ENCODE data around the gene INSRR.
A peak's percentile ranks its signal among the peaks of the same experiment; 100 is the strongest.

INSRR gene

GRCh38 chr1:156848461-156849150, 10.3 kb downstream of the INSRR start:
- ChIA-PET POLR2A (interaction anchor here (0.9 kb wide), 1 partner anchor 31 kb away, joined by 3 read pairs; no protein-coding TSS in a partner anchor), CTCF (interaction anchor here (0.6 to 7.3 kb wide), 8 partner anchors 10 to 122 kb away, joined by 3 to 72 read pairs (median 4); partner anchors contain the start of genes INSRR and NTRK1)
- H3K9me3 ChIP-seq (ENCODE audit: control extremely low read depth in 1 of 5, control insufficient read depth in 4 of 5, insufficient read depth in 2 of 5, low read depth in 1 of 5, low read length in 4 of 5) = no peaks in the 10 kb centered on the region
- H3K27me3 ChIP-seq (replicated peaks in 2 of 5; ENCODE audit: control insufficient read depth in 4 of 5, insufficient read depth in 5 of 5, low read length in 4 of 5) = peaks cover 0 to 73% (median 39%) of the 10 kb centered on the region in 5 experiments
- no peak overlapping the region for H3K27ac ChIP-seq (ENCODE audit: insufficient read depth in 1 of 2, low read depth in 1 of 2, low read length in 2 of 2, poor library complexity in 1 of 2, severe bottlenecking in 2 of 2)
- peaks cover 0 to 20% (median 15%) of the 10 kb centered on the region in 4 experiments for H3K4me1 ChIP-seq (ENCODE audit: control extremely low read depth in 1 of 4, control insufficient read depth in 4 of 4, insufficient read depth in 4 of 4, low read length in 3 of 4)
- peak overlapping the region in 1 of 7 experiments; percentile 16 for H3K4me3 ChIP-seq (ENCODE audit: control insufficient read depth in 1 of 7, extremely low read depth in 1 of 7, insufficient read depth in 4 of 7, low read depth in 2 of 7, low read length in 6 of 7)
- 9% methylated on average over 31 of the region's 36 CpGs for WGBS (ENCODE audit: insufficient coverage)
- H3K36me3 ChIP-seq (ENCODE audit: control insufficient read depth in 4 of 4, insufficient read depth in 4 of 4, low read length in 3 of 4) = no peaks in the 10 kb centered on the region
- DNase-seq = peak in 2 of 3 donors; percentile 42 to 48

- no peaks in the 10 kb centered on the region for H3K36me3 ChIP-seq (ENCODE audit: control insufficient read depth in 4 of 4, insufficient read depth in 4 of 4, low read length in 3 of 4)
- CTCF ChIA-PET = interaction anchor here (0.6 to 7.3 kb wide), 9 partner anchors 10 to 74 kb away, joined by 3 to 72 read pairs (median 3); partner anchors contain the start of genes INSRR and NTRK1
- H3K4me1 ChIP-seq (ENCODE audit: control extremely low read depth in 1 of 4, control insufficient read depth in 4 of 4, insufficient read depth in 4 of 4, low read length in 3 of 4) = peaks cover 0 to 20% (median 15%) of the 10 kb centered on the region in 4 experiments
- H3K27me3 ChIP-seq (replicated peaks in 2 of 5; ENCODE audit: control insufficient read depth in 4 of 5, insufficient read depth in 5 of 5, low read length in 4 of 5) = peaks cover 0 to 81% (median 44%) of the 10 kb centered on the region in 5 experiments
- 75% methylated on average over 6 of the region's 7 CpGs for WGBS (ENCODE audit: insufficient coverage)
- H3K9me3 ChIP-seq (ENCODE audit: control extremely low read depth in 1 of 5, control insufficient read depth in 4 of 5, insufficient read depth in 2 of 5, low read depth in 1 of 5, low read length in 4 of 5) = no peaks in the 10 kb centered on the region
- no peak for DNase-seq
- POLR2A ChIA-PET = interaction anchor here (0.9 kb wide), 1 partner anchor 31 kb away, joined by 3 read pairs; no protein-coding TSS in a partner anchor
- H3K27ac ChIP-seq (ENCODE audit: insufficient read depth in 1 of 2, low read depth in 1 of 2, low read length in 2 of 2, poor library complexity in 1 of 2, severe bottlenecking in 2 of 2) = no peak overlapping the region
- no peak overlapping the region for H3K4me3 ChIP-seq (ENCODE audit: control insufficient read depth in 1 of 7, extremely low read depth in 1 of 7, insufficient read depth in 4 of 7, low read depth in 2 of 7, low read length in 6 of 7)
Measured at GRCh38 chr1:156847591-156848460, 11.1 kb downstream of the INSRR start.

- H3K27ac ChIP-seq (ENCODE audit: insufficient read depth in 1 of 2, low read depth in 1 of 2, low read length in 2 of 2, poor library complexity in 1 of 2, severe bottlenecking in 2 of 2) = no peak overlapping the region
- ChIA-PET POLR2A (no interaction called here), CTCF (interaction anchor here (0.8 to 7.3 kb wide), 5 partner anchors 9 to 103 kb away, joined by 3 to 72 read pairs (median 4); partner anchors contain the start of genes INSRR and NTRK1)
- DNase-seq = no peak
- peaks cover 0 to 20% (median 15%) of the 10 kb centered on the region in 4 experiments for H3K4me1 ChIP-seq (ENCODE audit: control extremely low read depth in 1 of 4, control insufficient read depth in 4 of 4, insufficient read depth in 4 of 4, low read length in 3 of 4)
- no peaks in the 10 kb centered on the region for H3K9me3 ChIP-seq (ENCODE audit: control extremely low read depth in 1 of 5, control insufficient read depth in 4 of 5, insufficient read depth in 2 of 5, low read depth in 1 of 5, low read length in 4 of 5)
- 100% methylated on average over 2 of the region's 5 CpGs for WGBS (ENCODE audit: insufficient coverage)
- no peaks in the 10 kb centered on the region for H3K36me3 ChIP-seq (ENCODE audit: control insufficient read depth in 4 of 4, insufficient read depth in 4 of 4, low read length in 3 of 4)
- no peak overlapping the region for H3K4me3 ChIP-seq (ENCODE audit: control insufficient read depth in 1 of 7, extremely low read depth in 1 of 7, insufficient read depth in 4 of 7, low read depth in 2 of 7, low read length in 6 of 7)
- peaks cover 0 to 91% (median 44%) of the 10 kb centered on the region in 5 experiments for H3K27me3 ChIP-seq (replicated peaks in 2 of 5; ENCODE audit: control insufficient read depth in 4 of 5, insufficient read depth in 5 of 5, low read length in 4 of 5)
Measured at GRCh38 chr1:156846643-156847042, 12.3 kb downstream of the INSRR start.

GRCh38 chr1:156845953-156846545, 12.9 kb downstream of the INSRR start:
- POLR2A ChIA-PET = interaction anchor here (1.0 kb wide), 1 partner anchor 14 kb away, joined by 3 read pairs; no protein-coding TSS in a partner anchor

GRCh38 chr1:156845055-156845952, 13.6 kb downstream of the INSRR start:
- DNase-seq = peak; percentile 52 to 76 (median 74)
- 8% methylated on average over 43 of the region's 69 CpGs for WGBS (ENCODE audit: insufficient coverage)
- H3K27me3 ChIP-seq (replicated peaks in 2 of 5; ENCODE audit: control insufficient read depth in 4 of 5, insufficient read depth in 5 of 5, low read length in 4 of 5) = peaks cover 0 to 97% (median 44%) of the 10 kb centered on the region in 5 experiments
- H3K4me1 ChIP-seq (ENCODE audit: control extremely low read depth in 1 of 4, control insufficient read depth in 4 of 4, insufficient read depth in 4 of 4, low read length in 3 of 4) = peaks cover 0 to 20% (median 15%) of the 10 kb centered on the region in 4 experiments
- ChIA-PET CTCF (interaction anchor here (2.4 to 7.3 kb wide), 2 partner anchors 14 to 45 kb away, joined by 7 to 72 read pairs; partner anchors contain the start of genes INSRR and NTRK1), POLR2A (interaction anchor here (1.0 kb wide), 1 partner anchor 15 kb away, joined by 3 read pairs; no protein-coding TSS in a partner anchor)
- H3K4me3 ChIP-seq (ENCODE audit: control insufficient read depth in 1 of 7, extremely low read depth in 1 of 7, insufficient read depth in 4 of 7, low read depth in 2 of 7, low read length in 6 of 7) = peak overlapping the region in 3 of 7 experiments; percentile 43 to 61 (median 45)
- no peaks in the 10 kb centered on the region for H3K9me3 ChIP-seq (ENCODE audit: control extremely low read depth in 1 of 5, control insufficient read depth in 4 of 5, insufficient read depth in 2 of 5, low read depth in 1 of 5, low read length in 4 of 5)
- H3K36me3 ChIP-seq (ENCODE audit: control insufficient read depth in 4 of 4, insufficient read depth in 4 of 4, low read length in 3 of 4) = no peaks in the 10 kb centered on the region
- H3K27ac ChIP-seq (ENCODE audit: insufficient read depth in 1 of 2, low read depth in 1 of 2, low read length in 2 of 2, poor library complexity in 1 of 2, severe bottlenecking in 2 of 2) = no peak overlapping the region

More at GRCh38 chr1:156845953-156846545, 12.9 kb downstream of the INSRR start:
- DNase-seq = no peak
- peaks cover 0 to 91% (median 44%) of the 10 kb centered on the region in 5 experiments for H3K27me3 ChIP-seq (replicated peaks in 2 of 5; ENCODE audit: control insufficient read depth in 4 of 5, insufficient read depth in 5 of 5, low read length in 4 of 5)
- no peaks in the 10 kb centered on the region for H3K9me3 ChIP-seq (ENCODE audit: control extremely low read depth in 1 of 5, control insufficient read depth in 4 of 5, insufficient read depth in 2 of 5, low read depth in 1 of 5, low read length in 4 of 5)
- H3K4me1 ChIP-seq (ENCODE audit: control extremely low read depth in 1 of 4, control insufficient read depth in 4 of 4, insufficient read depth in 4 of 4, low read length in 3 of 4) = peaks cover 0 to 20% (median 15%) of the 10 kb centered on the region in 4 experiments
- no peak overlapping the region for H3K4me3 ChIP-seq (ENCODE audit: control insufficient read depth in 1 of 7, extremely low read depth in 1 of 7, insufficient read depth in 4 of 7, low read depth in 2 of 7, low read length in 6 of 7)
- WGBS (ENCODE audit: insufficient coverage) = 72% methylated on average over 8 of the region's 18 CpGs
- CTCF ChIA-PET = interaction anchor here (1.2 to 7.3 kb wide), 3 partner anchors 9 to 103 kb away, joined by 3 to 72 read pairs (median 41); partner anchors contain the start of genes INSRR and NTRK1
- H3K36me3 ChIP-seq (ENCODE audit: control insufficient read depth in 4 of 4, insufficient read depth in 4 of 4, low read length in 3 of 4) = no peaks in the 10 kb centered on the region
- H3K27ac ChIP-seq (ENCODE audit: insufficient read depth in 1 of 2, low read depth in 1 of 2, low read length in 2 of 2, poor library complexity in 1 of 2, severe bottlenecking in 2 of 2) = no peak overlapping the region
